IPS DF 4.7 (cell line): Measurements from ENCODE around the gene FLAD1.

ENCODE experiments used
- DNase-seq: peaks from one replicate; pipeline ENCODE4 v3.0.0-alpha.2; 2013; ENCODE audit warnings: low spot score; ENCODE audit errors: extremely low read depth

Gene FLAD1

GRCh38 chr1:154982897-154983648 lies at the start of gene FLAD1:
Gene FLAD1 (plus strand): TSS chr1:154983344. CDS start chr1:154983695, 351 bp downstream.
- peak; percentile 99 for DNase-seq

DNA sequence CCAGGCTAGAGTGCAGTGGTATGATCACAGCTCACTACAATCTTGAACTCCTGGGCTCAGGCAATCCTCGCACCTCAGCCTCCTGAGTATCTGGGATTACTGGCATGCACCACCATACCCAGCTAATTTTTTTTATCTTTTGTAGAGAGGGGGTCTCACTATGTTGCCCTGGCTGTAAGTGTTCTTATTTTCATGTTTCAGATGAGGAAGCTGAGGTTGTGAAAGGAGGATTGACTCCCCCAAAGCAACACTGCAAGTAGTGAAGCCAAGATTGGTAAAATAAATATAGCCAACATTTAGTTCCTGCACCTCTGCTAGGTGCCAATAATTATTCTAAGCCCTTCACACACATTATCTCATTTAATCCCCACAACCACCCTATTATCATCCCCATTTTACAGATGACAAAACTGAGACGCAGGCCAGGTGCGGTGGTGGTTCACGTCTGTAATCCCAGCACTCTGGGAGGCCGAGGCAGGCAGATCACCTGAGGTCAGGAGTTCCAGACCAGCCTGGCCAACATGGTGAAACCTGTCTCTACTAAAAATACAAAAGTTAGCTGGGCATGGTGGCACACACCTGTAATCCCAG lies 48.7 kb upstream of the FLAD1 start:
- no peak for DNase-seq

GRCh38 chr1:154935749-154936554 lies 47.2 kb upstream of the FLAD1 start:
- no peak for DNase-seq

DNA sequence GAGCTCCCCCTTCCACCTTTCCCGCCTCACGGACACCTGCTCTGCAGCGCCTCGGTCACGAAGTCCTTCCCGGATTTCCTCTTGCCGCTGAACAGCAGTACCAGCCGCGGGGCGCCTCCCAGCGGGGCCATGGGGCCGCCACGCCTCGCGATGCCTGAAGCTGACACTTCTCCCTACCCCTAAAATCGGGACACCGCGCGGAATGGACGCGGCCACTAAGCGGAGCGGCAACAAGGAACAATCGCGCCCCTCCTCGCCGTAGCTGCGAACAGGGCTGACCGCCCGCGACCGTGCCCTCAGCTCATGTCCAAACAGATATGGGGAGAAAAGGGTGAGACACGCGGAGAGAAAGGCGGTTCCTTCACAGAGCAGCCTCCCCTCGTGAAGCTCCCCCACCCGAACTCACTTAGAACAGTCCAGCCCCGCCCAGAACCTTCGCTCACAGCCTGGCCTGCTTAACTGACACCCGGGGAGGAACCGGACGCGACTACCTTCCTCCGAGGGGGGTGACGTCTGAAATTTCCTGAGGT lies 46.5 kb upstream of the FLAD1 start, which contains the start of gene PMVK:
Gene PMVK (minus strand): TSS at position 165 of the 530 bp plus-strand sequence. CDS start 34 bp downstream, at position 131.
- DNase-seq: peak; percentile 80

DNA sequence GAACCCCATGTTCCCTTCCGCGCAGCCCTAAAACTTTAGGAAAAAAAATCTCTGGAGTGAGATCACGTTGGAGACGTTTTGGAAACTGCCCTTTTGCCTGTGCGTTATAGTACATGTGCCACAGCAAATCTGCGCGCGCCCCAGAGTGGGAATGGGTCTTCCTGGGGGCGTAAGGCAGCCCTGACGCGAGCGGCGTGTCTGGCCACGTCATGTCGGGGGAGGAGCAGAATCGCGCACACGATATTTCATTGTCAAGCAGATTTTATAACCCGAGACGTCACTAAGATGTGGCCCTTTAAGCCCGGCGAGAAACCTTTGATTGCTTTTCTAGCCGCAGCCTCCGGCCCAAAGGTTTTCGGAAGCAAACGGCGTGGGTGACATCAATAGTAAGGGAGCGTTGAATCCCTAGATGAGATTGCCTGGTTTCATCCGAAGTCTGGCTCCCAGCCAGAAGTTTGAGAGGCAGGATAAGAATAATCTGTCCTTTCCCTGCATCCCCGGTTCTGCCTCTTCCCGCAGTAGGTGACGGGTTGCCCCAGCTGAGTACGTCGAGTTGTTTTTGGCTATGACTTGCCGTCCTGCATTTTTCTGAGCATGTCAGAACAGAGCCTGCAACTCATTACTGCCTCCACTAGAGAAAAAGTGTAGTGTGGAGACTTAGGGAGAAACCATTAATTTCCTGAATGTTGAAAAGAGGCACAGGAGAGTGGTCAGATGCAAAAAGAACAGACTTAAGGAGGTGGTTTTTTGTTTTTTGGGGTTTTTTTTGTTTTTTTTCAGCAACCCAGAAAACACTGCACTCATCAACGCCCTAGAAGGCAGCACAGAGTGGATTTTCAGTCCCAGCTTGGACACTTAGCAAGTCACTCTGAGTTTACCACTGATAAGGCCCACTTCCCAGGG lies 45.8 kb upstream of the FLAD1 start:
- DNase-seq: peak; percentile 56

GRCh38 chr1:154937988-154938386 lies 45.2 kb upstream of the FLAD1 start:
- no peak for DNase-seq

- DNase-seq: no peak
Observed at GRCh38 chr1:154938604-154939399, 44.3 kb upstream of the FLAD1 start.

- DNase-seq: no peak
Observed at GRCh38 chr1:154940213-154940560, 43.0 kb upstream of the FLAD1 start.

DNA sequence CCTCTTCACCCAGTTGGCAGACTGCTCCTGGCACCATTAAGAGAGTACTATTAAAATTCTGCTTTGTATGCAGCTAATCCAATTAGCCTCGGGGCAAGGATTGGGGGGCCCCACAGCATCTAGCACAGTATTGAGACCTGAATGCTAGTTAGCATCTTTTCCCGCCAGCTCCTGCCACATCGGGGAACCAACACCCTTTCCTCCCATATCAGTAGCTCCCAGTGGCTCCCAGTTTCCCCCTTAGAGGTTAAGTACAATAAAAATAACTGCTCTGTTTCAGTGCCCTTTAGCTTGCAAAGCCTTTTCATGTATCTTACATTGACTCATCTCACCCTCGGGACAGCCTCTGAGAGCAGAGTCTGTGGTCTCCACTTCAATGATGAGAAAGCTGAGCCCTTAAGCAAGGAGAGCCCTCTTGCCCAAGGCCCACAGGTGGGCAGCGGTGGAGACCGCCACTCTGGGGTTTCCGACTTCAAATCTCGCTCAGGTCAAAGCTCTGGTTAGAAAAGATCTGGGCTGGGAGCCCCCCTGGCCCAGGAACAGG lies 42.4 kb upstream of the FLAD1 start:
- no peak for DNase-seq

DNA sequence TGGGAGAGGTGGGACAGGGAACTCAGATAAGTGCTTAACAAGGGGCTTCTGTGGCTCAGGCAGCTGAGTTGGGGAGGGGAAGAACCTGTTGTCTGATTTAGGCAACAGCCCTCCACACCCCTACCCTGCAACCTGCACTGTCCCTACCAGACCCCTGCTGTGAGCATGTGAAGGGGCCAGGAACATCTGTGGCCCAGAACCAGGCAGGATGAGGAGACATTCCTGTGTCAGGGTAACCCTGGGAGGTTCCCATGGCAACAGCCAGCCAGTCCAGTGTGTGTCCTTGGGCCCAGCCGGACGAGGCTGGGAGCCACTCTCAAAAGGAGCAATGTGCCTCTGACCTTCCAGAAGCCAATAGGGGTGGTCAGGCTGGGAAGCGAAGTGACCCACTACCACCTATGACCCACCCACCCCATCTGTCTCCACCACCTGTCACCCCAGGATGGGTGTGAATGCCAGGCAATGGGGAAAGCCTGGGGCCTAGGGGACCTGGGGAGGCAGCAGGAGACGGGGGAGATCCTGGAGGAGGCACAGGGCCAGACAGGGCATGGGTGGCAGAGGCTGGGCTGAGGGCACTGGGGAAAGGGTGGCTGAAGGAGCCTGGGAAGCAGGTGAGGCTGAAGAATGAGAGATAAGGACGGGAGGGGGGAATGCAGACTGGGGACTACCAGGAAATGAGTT lies 41.7 kb upstream of the FLAD1 start:
- DNase-seq: no peak

GRCh38 chr1:154943649-154944400 lies 39.3 kb upstream of the FLAD1 start:
- DNase-seq: no peak

GRCh38 chr1:154944401-154945159 lies 38.6 kb upstream of the FLAD1 start:
- DNase-seq: no peak

DNA sequence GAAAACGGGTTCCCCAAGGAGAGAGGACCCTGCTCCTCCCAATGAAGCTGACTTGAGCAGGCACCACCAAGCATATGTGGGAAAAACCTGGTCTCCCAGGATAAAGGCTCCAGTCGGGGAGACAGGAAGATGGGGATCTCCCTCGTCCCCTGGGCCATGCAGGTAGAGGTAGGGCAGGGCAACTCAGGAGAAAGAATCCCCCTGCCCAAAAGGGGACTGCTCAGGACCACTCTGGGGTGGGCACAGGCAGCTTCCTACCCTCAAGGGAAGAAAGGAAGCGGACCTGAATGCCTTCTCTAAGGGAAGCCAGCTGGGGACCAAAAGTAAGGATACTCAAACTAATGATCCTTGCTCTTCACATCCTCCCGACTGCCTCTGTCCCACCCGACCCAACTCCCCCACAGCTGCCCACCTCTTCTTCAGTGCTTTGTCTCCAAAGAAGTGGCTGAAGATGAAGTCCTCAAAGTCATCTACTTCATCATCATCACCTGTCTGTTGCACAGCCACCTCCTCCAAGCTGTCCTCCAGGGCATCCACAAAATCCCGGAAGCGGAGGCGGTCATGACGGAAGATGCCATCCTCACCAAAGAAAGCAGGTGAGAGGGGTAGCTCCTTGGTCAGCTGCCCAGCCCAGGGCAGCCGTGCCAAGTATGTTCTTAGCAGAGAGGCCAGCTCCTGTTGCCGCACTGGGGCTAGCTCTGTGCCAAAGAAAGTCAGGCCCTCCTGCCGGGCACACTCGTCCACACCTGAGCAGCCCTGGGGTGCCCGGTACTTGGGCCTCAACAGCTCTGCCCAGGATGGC lies 37.8 kb upstream of the FLAD1 start:
- DNase-seq: no peak

DNA sequence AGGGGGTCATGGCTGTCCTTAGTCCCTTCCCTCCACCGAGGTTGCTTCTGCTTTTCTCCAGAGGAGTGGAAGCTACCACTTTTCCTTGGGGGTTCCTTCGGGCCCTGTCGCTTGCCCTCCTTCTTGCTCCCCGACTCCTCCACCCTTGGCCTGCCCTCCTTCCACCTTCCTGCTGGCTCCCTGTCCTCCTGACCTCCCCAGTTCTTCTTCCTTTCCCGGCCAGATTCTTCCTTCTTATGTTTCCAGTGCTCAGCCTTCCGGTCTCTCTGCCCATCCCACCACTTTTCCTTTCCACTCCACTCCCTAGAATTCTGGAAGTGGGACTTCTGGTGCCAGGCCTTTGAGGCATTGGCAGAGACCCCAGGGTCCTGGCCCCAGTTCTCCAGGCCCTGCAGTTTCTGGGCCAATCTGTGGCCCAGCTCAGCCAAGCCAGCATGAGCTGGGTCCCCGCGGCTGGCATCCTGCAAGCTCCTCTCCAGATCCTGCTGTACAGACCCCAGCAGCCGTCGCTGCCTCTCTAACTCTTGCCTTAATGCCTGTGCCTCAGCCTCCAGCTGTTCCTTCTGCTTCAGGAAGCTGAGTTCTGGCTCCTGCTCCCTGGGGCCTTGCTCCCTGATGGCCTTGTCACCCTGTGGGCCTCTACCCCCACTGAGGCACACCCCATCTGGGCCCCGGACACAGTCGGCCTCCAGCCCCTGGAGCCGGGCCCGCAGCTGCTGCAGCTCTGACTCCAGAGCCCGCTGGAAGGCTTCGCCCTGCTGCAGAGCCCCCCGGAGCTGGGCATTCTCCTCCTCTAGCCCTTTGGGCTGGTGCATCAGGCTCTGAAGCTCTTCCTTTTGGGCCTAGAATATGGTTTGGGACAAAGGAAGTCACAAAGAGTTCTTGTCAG lies 36.9 kb upstream of the FLAD1 start:
- no peak for DNase-seq

GRCh38 chr1:154948079-154948478 lies 35.1 kb upstream of the FLAD1 start:
- DNase-seq: no peak
